Fibroblast of lung (primary cell): Measurements from ENCODE around the gene FUT8. TPM values are rescaled to one million over a fixed set of nuclear protein-coding genes. Genes with fewer than 3 reads are reported as not detected.

Source experiments
- DNase-seq, 2 donors: peaks; one replicate each; pipeline versions ENCODE4 v3.0.0 to v3.0.0-alpha.2; 2010; ENCODE audit warnings: low read depth in 2 of 2
- H2AFZ ChIP-seq: 2 replicates; pipeline ENCODE4 v1.5.1; 2012; ENCODE audit warnings: low read length, control low read depth, inconsistent platforms
- H3K27ac ChIP-seq: 2 replicates; pipeline ENCODE4 v1.5.1; 2011; ENCODE audit warnings: low read length, control low read depth; ENCODE audit not compliant: insufficient read depth
- H3K27me3 ChIP-seq: 2 replicates; pipeline ENCODE4 v1.5.1; 2011; ENCODE audit warnings: mild to moderate bottlenecking, low read length; ENCODE audit not compliant: control insufficient read depth, insufficient read depth
- H3K36me3 ChIP-seq: 2 replicates; pipeline ENCODE4 v1.5.1; 2011; ENCODE audit warnings: low read length; ENCODE audit not compliant: control insufficient read depth, insufficient read depth
- H3K4me1 ChIP-seq: 2 replicates; pipeline ENCODE4 v1.5.1; 2011; ENCODE audit warnings: low read length; ENCODE audit not compliant: control insufficient read depth, insufficient read depth; ENCODE audit errors: extremely low read depth
- H3K4me2 ChIP-seq: 2 replicates; pipeline ENCODE4 v1.5.1; 2011; ENCODE audit warnings: low read length, control low read depth; ENCODE audit not compliant: insufficient read depth; ENCODE audit errors: extremely low read depth
- H3K4me3 ChIP-seq, 4 experiments: fragments of 200-600 bp in 1 of 4; sonication (generic) in 1 of 4; replicated peaks in 1 of 4; 2 replicates each; pipeline ENCODE4 v1.5.1; 2011 to 2016; ENCODE audit warnings: low read length in 4 of 4, low read depth in 3 of 4, mild to moderate bottlenecking in 3 of 4, control low read depth in 2 of 4, inconsistent platforms in 1 of 4, mixed read lengths in 1 of 4; ENCODE audit not compliant: insufficient read depth in 1 of 4; ENCODE audit errors: control extremely low read depth in 1 of 4
- H3K79me2 ChIP-seq: 2 replicates; pipeline ENCODE4 v1.5.1; 2012; ENCODE audit warnings: mild to moderate bottlenecking, low read length, inconsistent platforms; ENCODE audit not compliant: control insufficient read depth, insufficient read depth
- H3K9ac ChIP-seq: 2 replicates; pipeline ENCODE4 v1.5.1; 2011; ENCODE audit warnings: mild to moderate bottlenecking, low read length, control low read depth; ENCODE audit not compliant: insufficient read depth
- H3K9me3 ChIP-seq: 2 replicates; pipeline ENCODE4 v1.5.1; 2012; ENCODE audit warnings: low read depth, low read length; ENCODE audit not compliant: control insufficient read depth, insufficient read depth
- H4K20me1 ChIP-seq: 2 replicates; pipeline ENCODE4 v1.5.1; 2011; ENCODE audit warnings: low read length; ENCODE audit not compliant: control insufficient read depth, insufficient read depth; ENCODE audit errors: extremely low read depth
- EZH2 ChIP-seq: IDR thresholded peaks from 2 replicates; pipeline ENCODE4 v1.5.1; 2012; ENCODE audit warnings: low read length, control low read depth, mild to moderate bottlenecking; ENCODE audit errors: missing control alignments
- polyA plus RNA-seq, 2 donors: library from polyadenylated mRNA; depleted of rRNA in 1 of 2; stranded (reverse) in 1 of 2; unstranded in 1 of 2; fragments of >200 nt; gene quantifications; 2 replicates each; pipeline ENCODE4 v1.2.1, GENCODE V29; 2011 to 2012; ENCODE audit warnings: missing spikeins in 1 of 2
- total RNA-seq: library from RNA; depleted of rRNA; stranded (reverse); fragments of >200 nt; gene quantifications from 2 replicates; pipeline ENCODE4 v1.2.1, GENCODE V29; 2014
- TF ChIP-seq, protein P1 (sequence below), 2 donors: IDR thresholded peaks in 1 of 2; conservative IDR thresholded peaks in 1 of 2; 1 replicate in 1 of 2; 2 replicates in 1 of 2; pipeline ENCODE4 v1.5.1; 2011 to 2012; ENCODE audit warnings: low read length in 2 of 2, control low read depth in 1 of 2, inconsistent platforms in 1 of 2, low read depth in 1 of 2, mild to moderate bottlenecking in 1 of 2

Gene FUT8
- total and polyA plus RNA-seq, 2 donors (not counting 1 experiment from before 2014, with no cell fraction given) = 51.4 to 95.8 TPM

DNA sequence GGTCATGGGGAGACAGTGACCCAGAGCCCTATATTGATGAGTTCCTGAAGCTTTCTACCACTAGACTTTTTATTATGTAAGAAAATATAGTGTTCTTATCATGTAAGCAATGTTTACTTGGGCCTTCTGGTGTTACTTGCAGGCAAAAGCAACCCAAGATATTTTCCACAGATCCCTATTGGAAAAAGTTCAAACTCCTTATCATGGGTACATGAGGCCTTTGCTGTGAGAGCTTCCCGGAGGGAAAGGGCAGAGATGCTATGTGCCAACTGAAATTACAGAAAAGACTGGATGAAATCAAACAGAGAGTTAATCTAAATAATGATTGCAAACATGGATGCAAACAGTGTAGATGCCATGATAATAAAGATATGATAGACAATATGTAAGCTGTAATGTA, 361.5 kb downstream of the FUT8 start:
- no peaks in the 10 kb centered on the region for H3K4me1 ChIP-seq
- H3K27me3 ChIP-seq = no peaks in the 10 kb centered on the region
- no peak for DNase-seq
- no peak overlapping the region for H3K9ac ChIP-seq
- H3K4me2 ChIP-seq = no peak overlapping the region
- no peak overlapping the region for H2AFZ ChIP-seq
- no peaks in the 10 kb centered on the region for H3K9me3 ChIP-seq
- H3K36me3 ChIP-seq = no peaks in the 10 kb centered on the region
- TF ChIP-seq, protein P1, sequence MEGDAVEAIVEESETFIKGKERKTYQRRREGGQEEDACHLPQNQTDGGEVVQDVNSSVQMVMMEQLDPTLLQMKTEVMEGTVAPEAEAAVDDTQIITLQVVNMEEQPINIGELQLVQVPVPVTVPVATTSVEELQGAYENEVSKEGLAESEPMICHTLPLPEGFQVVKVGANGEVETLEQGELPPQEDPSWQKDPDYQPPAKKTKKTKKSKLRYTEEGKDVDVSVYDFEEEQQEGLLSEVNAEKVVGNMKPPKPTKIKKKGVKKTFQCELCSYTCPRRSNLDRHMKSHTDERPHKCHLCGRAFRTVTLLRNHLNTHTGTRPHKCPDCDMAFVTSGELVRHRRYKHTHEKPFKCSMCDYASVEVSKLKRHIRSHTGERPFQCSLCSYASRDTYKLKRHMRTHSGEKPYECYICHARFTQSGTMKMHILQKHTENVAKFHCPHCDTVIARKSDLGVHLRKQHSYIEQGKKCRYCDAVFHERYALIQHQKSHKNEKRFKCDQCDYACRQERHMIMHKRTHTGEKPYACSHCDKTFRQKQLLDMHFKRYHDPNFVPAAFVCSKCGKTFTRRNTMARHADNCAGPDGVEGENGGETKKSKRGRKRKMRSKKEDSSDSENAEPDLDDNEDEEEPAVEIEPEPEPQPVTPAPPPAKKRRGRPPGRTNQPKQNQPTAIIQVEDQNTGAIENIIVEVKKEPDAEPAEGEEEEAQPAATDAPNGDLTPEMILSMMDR (conservative IDR thresholded peaks at IDR 0.05 in 1 of 2, IDR thresholded peaks at IDR 0.05 in 1 of 2; ENCODE audit: low read depth in 1 of 2, low read length in 2 of 2) = no peak
- no peak for TF ChIP-seq EZH2
- no peak overlapping the region for H3K4me3 ChIP-seq
- H3K79me2 ChIP-seq = no peaks in the 10 kb centered on the region
- H4K20me1 ChIP-seq = no peaks in the 10 kb centered on the region
- no peak overlapping the region for H3K27ac ChIP-seq

DNA sequence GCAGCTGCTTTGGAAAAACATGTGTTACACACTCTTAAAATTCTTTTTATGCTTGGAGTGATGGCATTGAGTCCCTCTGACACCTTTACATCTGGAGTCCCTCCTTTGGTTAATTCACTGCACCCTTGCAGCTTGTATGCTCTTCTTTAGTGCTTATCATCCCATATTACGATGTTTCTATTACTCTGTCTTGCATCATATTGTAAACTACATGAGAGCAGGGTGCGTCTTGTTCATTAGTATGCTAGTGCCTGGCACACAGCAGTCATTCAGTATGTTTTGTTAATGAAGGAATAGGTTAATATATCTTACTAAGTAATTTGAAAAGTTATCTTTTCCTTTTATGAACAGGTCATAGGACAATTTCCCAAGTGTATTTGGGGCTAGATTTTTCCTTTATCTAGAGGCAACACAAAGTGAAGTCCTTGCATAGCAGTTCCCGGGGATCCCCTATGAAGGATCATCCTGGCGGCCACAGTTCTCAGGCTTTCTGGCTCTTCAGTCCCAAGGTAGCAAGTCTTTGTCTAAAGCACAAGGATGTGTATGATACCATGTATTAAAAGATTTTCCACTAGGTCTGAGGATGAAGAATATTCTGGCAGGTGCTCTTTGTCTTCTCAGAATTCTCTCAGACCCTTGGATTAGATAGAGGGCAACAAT, 363.8 kb downstream of the FUT8 start:
- DNase-seq = peak in 1 of 2 donors; percentile 32
- no peaks in the 10 kb centered on the region for H4K20me1 ChIP-seq
- H3K4me2 ChIP-seq = no peak overlapping the region
- H3K27me3 ChIP-seq = peaks cover 4% of the 10 kb centered on the region
- H3K27ac ChIP-seq = no peak overlapping the region
- no peak overlapping the region for H3K4me3 ChIP-seq
- no peaks in the 10 kb centered on the region for H3K36me3 ChIP-seq
- no peaks in the 10 kb centered on the region for H3K9me3 ChIP-seq
- H3K9ac ChIP-seq = no peak overlapping the region
- TF ChIP-seq, protein P1 (conservative IDR thresholded peaks at IDR 0.05 in 1 of 2, IDR thresholded peaks at IDR 0.05 in 1 of 2; ENCODE audit: low read depth in 1 of 2, low read length in 2 of 2) = no peak
- no peak for TF ChIP-seq EZH2
- no peaks in the 10 kb centered on the region for H3K79me2 ChIP-seq
- H2AFZ ChIP-seq = no peak overlapping the region
- H3K4me1 ChIP-seq = no peaks in the 10 kb centered on the region

DNA sequence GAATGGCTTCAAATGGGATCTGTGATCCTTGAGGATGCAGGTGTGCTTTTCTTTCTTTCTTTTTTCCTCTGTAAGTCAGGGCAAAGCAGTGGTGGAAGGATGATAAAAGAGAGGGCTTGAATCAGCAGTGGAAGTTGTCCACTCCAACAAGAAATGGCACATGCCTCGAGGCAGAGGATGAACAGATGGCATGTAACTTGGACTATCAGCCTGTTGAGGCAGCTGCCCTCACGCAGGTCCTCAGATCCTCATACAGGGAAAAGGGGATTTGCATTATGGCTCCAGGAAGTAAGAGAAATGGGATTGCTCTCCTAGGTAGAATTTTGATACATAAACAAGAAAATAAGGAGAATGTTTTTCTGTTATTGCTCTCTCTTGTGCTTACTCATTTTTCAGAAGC, 368.0 kb downstream of the FUT8 start:
- Histone ChIP-seq H3K4me3 (no peak overlapping the region), H3K27ac (no peak overlapping the region), H3K9me3 (no peaks in the 10 kb centered on the region), H3K4me2 (no peak overlapping the region), H3K79me2 (no peaks in the 10 kb centered on the region), H3K27me3 (peaks cover 4% of the 10 kb centered on the region), H3K36me3 (no peaks in the 10 kb centered on the region), H4K20me1 (no peaks in the 10 kb centered on the region), H3K9ac (no peak overlapping the region), H3K4me1 (no peaks in the 10 kb centered on the region), H2AFZ (no peak overlapping the region)
- no peak for DNase-seq
- TF ChIP-seq, protein P1 (conservative IDR thresholded peaks at IDR 0.05 in 1 of 2, IDR thresholded peaks at IDR 0.05 in 1 of 2; ENCODE audit: low read depth in 1 of 2, low read length in 2 of 2) = no peak
- TF ChIP-seq EZH2 = no peak
